CD14-positive monocyte (primary cell): ENCODE results near the gene ANKRD65. TPM values are rescaled to one million over a fixed set of nuclear protein-coding genes. Genes with fewer than 3 reads are reported as not detected.
A peak's percentile ranks its signal among the peaks of the same experiment; 100 is the strongest.
"Not testable (repeated sequence)": the region's sequence is repeated elsewhere in the genome, so short reads cannot be mapped to it uniquely, and the experiment has no call there.

Experiments
- DNase-seq, 3 donors: peaks; one replicate each; pipeline ENCODE4 v3.0.0-alpha.2; 2011 to 2022
- H2AFZ ChIP-seq: 2 replicates; pipeline ENCODE4 v1.6.0; 2012; ENCODE audit warnings: mild to moderate bottlenecking, low read depth, low read length, inconsistent platforms; ENCODE audit not compliant: insufficient read depth, poor library complexity, severe bottlenecking
- H3K27ac ChIP-seq, 2 donors: 1 replicate in 1 of 2; 2 replicates in 1 of 2; pipeline ENCODE4 v1.5.1; 2012 to 2013; ENCODE audit warnings: low read length in 2 of 2, control low read depth in 1 of 2, inconsistent platforms in 1 of 2, low read depth in 1 of 2, mild to moderate bottlenecking in 1 of 2
- H3K27me3 ChIP-seq, 2 donors: one replicate each; pipeline versions ENCODE4 v1.6.0 to v1.6.1; 2011 to 2013; ENCODE audit warnings: low read length in 2 of 2; ENCODE audit not compliant: control insufficient read depth in 2 of 2, insufficient read depth in 2 of 2
- H3K36me3 ChIP-seq, 2 donors: replicated peaks in 1 of 2; 1 replicate in 1 of 2; 2 replicates in 1 of 2; pipeline versions ENCODE4 v1.5.1 to v1.6.1; 2012 to 2013; ENCODE audit warnings: low read length in 2 of 2, control low read depth in 1 of 2, inconsistent platforms in 1 of 2, mild to moderate bottlenecking in 1 of 2; ENCODE audit not compliant: insufficient read depth in 2 of 2, control insufficient read depth in 1 of 2
- H3K4me1 ChIP-seq, 2 donors: 1 replicate in 1 of 2; 2 replicates in 1 of 2; pipeline versions ENCODE4 v1.5.1 to v1.6.1; 2012 to 2013; ENCODE audit warnings: low read length in 2 of 2, control low read depth in 1 of 2, inconsistent platforms in 1 of 2, mild to moderate bottlenecking in 1 of 2, moderate library complexity in 1 of 2; ENCODE audit not compliant: insufficient read depth in 2 of 2, control insufficient read depth in 1 of 2
- H3K4me2 ChIP-seq: replicated peaks from 2 replicates; pipeline ENCODE3; 2012; ENCODE audit warnings: low read length, moderate library complexity, mild to moderate bottlenecking; ENCODE audit not compliant: poor library complexity, severe bottlenecking; ENCODE audit errors: extremely low read depth
- H3K4me3 ChIP-seq, 3 experiments: fragments of 200-600 bp in 1 of 3; sonication (generic) in 1 of 3; replicated peaks in 1 of 3; 1 replicate in 2 of 3; 2 replicates in 1 of 3; pipeline ENCODE4 v1.5.1; 2011 to 2013; ENCODE audit warnings: low read length in 3 of 3, mild to moderate bottlenecking in 3 of 3, control low read depth in 2 of 3, low read depth in 2 of 3, inconsistent platforms in 1 of 3, moderate library complexity in 1 of 3
- H3K79me2 ChIP-seq: 2 replicates; pipeline ENCODE4 v1.6.0; 2012; ENCODE audit warnings: mild to moderate bottlenecking, control low read depth, inconsistent platforms, low read length, moderate library complexity; ENCODE audit not compliant: insufficient read depth
- H3K9ac ChIP-seq: 2 replicates; pipeline ENCODE4 v1.6.0; 2017; ENCODE audit warnings: low read length, mild to moderate bottlenecking; ENCODE audit not compliant: insufficient read depth, poor library complexity, severe bottlenecking
- H3K9me3 ChIP-seq, 2 donors: replicated peaks in 1 of 2; 1 replicate in 1 of 2; 2 replicates in 1 of 2; pipeline versions ENCODE4 v1.5.1 to v1.6.1; 2012 to 2013; ENCODE audit warnings: low read length in 2 of 2, control low read depth in 1 of 2; ENCODE audit not compliant: control insufficient read depth in 1 of 2, insufficient read depth in 1 of 2
- H4K20me1 ChIP-seq: 2 replicates; pipeline ENCODE4 v1.6.0; 2012; ENCODE audit warnings: mild to moderate bottlenecking, low read length, control low read depth, moderate library complexity; ENCODE audit not compliant: insufficient read depth
- H3K27ac Mint-ChIP-seq, 7 donors: one replicate each; pipeline ENCODE4 v1.8.0; 2020; ENCODE audit warnings: mild to moderate bottlenecking in 7 of 7, mixed read lengths in 7 of 7, moderate library complexity in 6 of 7, inconsistent platforms in 2 of 7
- H3K27me3 Mint-ChIP-seq, 3 donors: one replicate each; pipeline ENCODE4 v1.8.0; 2021 to 2022; ENCODE audit warnings: low read depth in 3 of 3, mild to moderate bottlenecking in 3 of 3, mixed read lengths in 3 of 3, moderate library complexity in 3 of 3, inconsistent platforms in 1 of 3
- H3K36me3 Mint-ChIP-seq, 2 donors: one replicate each; pipeline ENCODE4 v1.8.0; 2020; ENCODE audit warnings: mixed read lengths in 2 of 2, inconsistent platforms in 1 of 2, mild to moderate bottlenecking in 1 of 2
- H3K4me1 Mint-ChIP-seq: one replicate; pipeline ENCODE4 v1.8.0; 2020; ENCODE audit warnings: mild to moderate bottlenecking, mixed read lengths
- H3K4me3 Mint-ChIP-seq, 2 donors: one replicate each; pipeline ENCODE4 v1.8.0; 2020; ENCODE audit warnings: mild to moderate bottlenecking in 2 of 2, mixed read lengths in 2 of 2, moderate library complexity in 1 of 2
- H3K9me3 Mint-ChIP-seq, 7 donors: one replicate each; pipeline ENCODE4 v1.8.0; 2020 to 2022; ENCODE audit warnings: mixed read lengths in 7 of 7, mild to moderate bottlenecking in 6 of 7, moderate library complexity in 6 of 7, inconsistent platforms in 2 of 7
- WGBS: methylation state at CpG from one replicate; pipeline ENCODE4 v1.1.5; 2013; ENCODE audit warnings: missing lambda C conversion rate; ENCODE audit not compliant: insufficient coverage; 5-methylcytosine and 5-hydroxymethylcytosine counted together
- intact Hi-C, 2 donors: fragments of 100-400 bp; cut with micrococcal nuclease; formaldehyde crosslinking; loops; one replicate each; pipeline versions ENCODE4 v1.15.0 to v1.15.1; 2023
- polyA plus RNA-seq, 3 donors: library from polyadenylated mRNA; depleted of rRNA in 1 of 3; unstranded in 2 of 3; stranded (reverse) in 1 of 3; fragments of 300-500 nt in 2 of 3; fragments of >200 nt in 1 of 3; fragmentation: Illumina TruSeq in 2 of 3; gene quantifications; 1 replicate in 2 of 3; 2 replicates in 1 of 3; pipeline ENCODE4 v1.2.3, GENCODE V29; 2012 to 2021
- TF ChIP-seq, protein P1 (sequence below): fragments of 200-600 bp; IDR thresholded peaks from one replicate; pipeline ENCODE4 v1.8.0; 2022; ENCODE audit warnings: antibody characterized with exemption, mild to moderate bottlenecking

Gene ANKRD65
- polyA plus RNA-seq, 3 donors: 0.04 TPM; not detected in 2

DNA sequence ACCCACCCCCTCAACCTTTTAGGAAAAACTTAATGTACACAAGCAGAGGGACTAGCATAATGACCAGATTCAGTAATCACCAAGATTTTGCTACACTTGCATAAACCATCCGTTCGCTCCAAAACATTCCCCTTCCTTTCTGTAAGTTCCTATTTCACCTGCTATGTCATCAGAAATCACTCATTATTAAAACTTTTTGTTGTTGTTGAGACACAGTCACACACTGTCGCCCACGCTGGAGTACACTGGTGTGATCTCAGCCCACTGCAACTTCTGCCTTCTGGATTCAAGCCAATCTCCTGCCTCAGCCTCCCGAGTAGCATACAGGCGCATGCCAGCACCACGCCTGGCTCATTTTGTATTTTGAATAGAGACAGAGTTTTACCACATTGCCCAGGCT, 17.4 kb downstream of the ANKRD65 start:
- DNase-seq: no peak
- intact Hi-C loops: no loop called here
- Histone ChIP-seq H2AFZ (no peak overlapping the region), H3K4me2 (no peak overlapping the region), H3K79me2 (peaks cover 79% of the 10 kb centered on the region), H3K36me3 (peaks cover 41 to 51% of the 10 kb centered on the region in 2 donors), H3K9me3 (no peaks in the 10 kb centered on the region), H3K4me3 (no peak overlapping the region), H3K9ac (no peak overlapping the region), H4K20me1 (peaks cover 40% of the 10 kb centered on the region), H3K27ac (no peak overlapping the region), H3K27me3 (no peaks in the 10 kb centered on the region), H3K4me1 (peaks cover 30 to 38% of the 10 kb centered on the region in 2 donors)
- peaks cover 41 to 57% of the 10 kb centered on the region in 2 donors for H3K36me3 Mint-ChIP-seq
- TF ChIP-seq, protein P1, sequence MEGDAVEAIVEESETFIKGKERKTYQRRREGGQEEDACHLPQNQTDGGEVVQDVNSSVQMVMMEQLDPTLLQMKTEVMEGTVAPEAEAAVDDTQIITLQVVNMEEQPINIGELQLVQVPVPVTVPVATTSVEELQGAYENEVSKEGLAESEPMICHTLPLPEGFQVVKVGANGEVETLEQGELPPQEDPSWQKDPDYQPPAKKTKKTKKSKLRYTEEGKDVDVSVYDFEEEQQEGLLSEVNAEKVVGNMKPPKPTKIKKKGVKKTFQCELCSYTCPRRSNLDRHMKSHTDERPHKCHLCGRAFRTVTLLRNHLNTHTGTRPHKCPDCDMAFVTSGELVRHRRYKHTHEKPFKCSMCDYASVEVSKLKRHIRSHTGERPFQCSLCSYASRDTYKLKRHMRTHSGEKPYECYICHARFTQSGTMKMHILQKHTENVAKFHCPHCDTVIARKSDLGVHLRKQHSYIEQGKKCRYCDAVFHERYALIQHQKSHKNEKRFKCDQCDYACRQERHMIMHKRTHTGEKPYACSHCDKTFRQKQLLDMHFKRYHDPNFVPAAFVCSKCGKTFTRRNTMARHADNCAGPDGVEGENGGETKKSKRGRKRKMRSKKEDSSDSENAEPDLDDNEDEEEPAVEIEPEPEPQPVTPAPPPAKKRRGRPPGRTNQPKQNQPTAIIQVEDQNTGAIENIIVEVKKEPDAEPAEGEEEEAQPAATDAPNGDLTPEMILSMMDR: no peak
- no peaks in the 10 kb centered on the region for H3K9me3 Mint-ChIP-seq
- H3K4me3 Mint-ChIP-seq: no peak overlapping the region
- peak overlapping the region in 5 of 7 donors; percentile 12 to 73 (median 40) for H3K27ac Mint-ChIP-seq
- no peaks in the 10 kb centered on the region for H3K27me3 Mint-ChIP-seq
- peaks cover 34% of the 10 kb centered on the region for H3K4me1 Mint-ChIP-seq
- WGBS: 97% methylated on average over 4 of the region's 7 CpGs

DNA sequence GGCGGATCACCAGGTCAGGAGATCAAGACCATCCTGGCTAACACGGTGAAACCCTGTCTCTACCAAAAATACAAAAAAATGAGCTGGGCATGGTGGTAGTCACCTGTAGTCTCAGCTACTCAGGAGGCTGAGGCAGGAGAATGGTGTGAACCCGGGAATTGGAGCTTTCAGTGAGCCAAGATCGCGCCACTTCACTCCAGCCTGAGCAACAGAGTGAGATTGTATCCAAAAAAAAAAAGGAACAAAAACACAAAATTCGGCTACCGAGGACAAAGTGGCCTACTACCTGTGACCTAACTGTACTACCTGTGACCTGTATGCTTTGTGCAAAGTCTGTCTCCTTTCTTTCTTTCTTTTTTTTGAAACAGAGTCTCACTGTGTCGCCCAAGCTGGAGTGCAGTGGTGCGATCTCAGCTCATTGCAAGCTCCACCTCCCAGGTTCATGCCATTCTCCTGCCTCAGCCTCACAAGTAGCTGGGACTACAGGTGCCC, 18.1 kb downstream of the ANKRD65 start:
- Histone ChIP-seq H3K79me2 (peaks cover 79% of the 10 kb centered on the region), H3K4me1 (peaks cover 32 to 38% of the 10 kb centered on the region in 2 donors), H3K36me3 (peaks cover 41 to 52% of the 10 kb centered on the region in 2 donors), H4K20me1 (peaks cover 40% of the 10 kb centered on the region)
- H3K36me3 Mint-ChIP-seq: peaks cover 41 to 60% of the 10 kb centered on the region in 2 donors
- H3K27ac ChIP-seq, intact Hi-C loops, DNase-seq, H3K4me3 ChIP-seq, H3K9me3 ChIP-seq, H3K4me2 ChIP-seq, H3K27me3 Mint-ChIP-seq, H3K9ac ChIP-seq, H2AFZ ChIP-seq, H3K9me3 Mint-ChIP-seq, H3K27me3 ChIP-seq, H3K4me3 Mint-ChIP-seq: not testable (repeated sequence)
- H3K27ac Mint-ChIP-seq: peak overlapping the region in 2 of 7 donors; percentile 24 to 38
- 92% methylated on average over 5 of the region's 9 CpGs for WGBS
- H3K4me1 Mint-ChIP-seq: peaks cover 35% of the 10 kb centered on the region
